Kasumi-1 (cell line): Measurements from ENCODE around the gene SULT4A1.

Experiments
- DNase-seq, 2 experiments: peaks; one replicate each; lab custom pipeline; 2025; lab: John Stamatoyannopoulos, UW

The SULT4A1 gene

DNA sequence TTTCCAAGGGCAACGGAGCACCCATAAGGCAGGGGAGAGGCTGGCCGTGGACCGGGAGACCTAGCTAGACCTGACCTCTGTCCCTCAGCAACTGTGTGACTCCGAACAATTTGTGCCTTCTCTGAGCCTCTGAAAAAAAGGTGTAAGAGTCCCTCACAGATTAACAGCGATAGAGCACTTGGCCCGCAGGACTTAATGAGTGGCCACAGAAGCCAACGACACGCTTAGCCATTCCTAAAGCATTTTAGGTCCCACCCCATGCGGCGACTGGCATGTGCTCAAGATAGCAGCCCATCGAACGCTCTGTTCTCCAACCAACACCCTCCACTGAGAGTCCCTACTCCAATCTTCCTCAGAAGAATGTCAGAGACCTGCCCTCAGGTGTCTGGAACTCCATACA lies 1.5 kb downstream of the SULT4A1 start:
- no peak for DNase-seq

GRCh38 chr22:43860126-43860525 lies 2.2 kb downstream of the SULT4A1 start:
- no peak for DNase-seq

- no peak for DNase-seq
These were observed 2.7 kb downstream of the SULT4A1 start for GRCh38 chr22:43859621-43860020.

DNA sequence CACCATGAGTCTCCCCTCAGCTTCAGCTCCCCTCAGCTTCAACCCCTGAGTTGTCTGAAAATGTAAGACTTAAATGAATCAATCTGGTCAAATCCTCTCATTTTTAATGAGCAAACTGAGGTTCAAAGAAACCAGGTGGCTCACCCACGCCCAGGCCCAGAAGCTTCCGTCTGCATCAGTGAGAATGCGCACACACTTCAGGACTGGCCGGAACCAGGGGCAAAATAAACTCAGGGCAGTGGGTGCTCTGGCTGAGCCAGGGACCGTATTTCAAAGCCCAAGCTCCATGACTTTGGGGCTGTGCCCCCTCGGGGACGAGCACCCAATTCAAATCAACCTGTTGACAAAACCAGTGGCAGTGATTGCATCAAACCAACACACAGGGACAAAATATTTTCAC lies 3.1 kb downstream of the SULT4A1 start:
- DNase-seq = no peak

- no peak for DNase-seq
These were observed 4.0 kb downstream of the SULT4A1 start for GRCh38 chr22:43858156-43858895.

DNA sequence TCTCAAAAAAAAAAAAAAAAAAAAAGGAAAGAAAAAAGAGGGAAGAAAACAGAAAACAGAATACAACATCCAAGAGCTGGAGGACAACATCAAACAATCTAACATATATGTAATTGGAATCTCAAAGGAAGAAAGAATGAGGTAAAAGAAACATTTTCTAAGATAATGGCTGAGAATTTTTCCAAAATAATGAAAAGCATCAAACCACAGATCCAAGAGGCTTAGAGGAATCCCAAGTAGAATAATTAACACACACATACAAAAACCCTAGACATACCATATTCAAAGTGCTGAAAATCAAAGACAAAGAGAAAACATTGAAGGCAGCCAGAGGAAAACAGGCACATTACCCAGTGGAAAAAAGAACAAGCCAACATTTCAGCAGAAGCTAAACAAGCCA lies 4.9 kb downstream of the SULT4A1 start:
- no peak for DNase-seq

DNA sequence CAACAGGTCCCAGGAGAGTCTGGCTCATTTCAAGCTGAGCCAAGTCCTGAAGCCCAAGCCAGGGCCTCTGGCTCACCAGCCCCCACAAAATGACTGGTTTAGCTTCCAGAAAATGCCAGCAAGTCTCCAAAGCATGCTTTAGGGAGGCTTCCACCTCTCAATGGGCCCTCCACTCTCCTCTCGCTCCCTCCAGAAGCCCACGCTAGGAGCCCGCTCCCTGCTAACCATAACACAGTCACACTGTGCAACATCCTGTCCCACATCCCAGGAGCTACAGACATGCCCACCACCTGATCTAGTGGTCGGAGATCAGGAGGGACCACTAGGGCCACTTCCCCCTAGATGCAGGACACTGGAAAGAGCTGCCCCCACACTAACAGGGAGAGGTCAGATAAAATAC lies 6.9 kb downstream of the SULT4A1 start:
- no peak for DNase-seq

- DNase-seq = no peak
These were observed 7.5 kb downstream of the SULT4A1 start for GRCh38 chr22:43854786-43855271.

- no peak for DNase-seq
These were observed 8.1 kb downstream of the SULT4A1 start for GRCh38 chr22:43854121-43854785.

GRCh38 chr22:43853328-43853931 lies 8.9 kb downstream of the SULT4A1 start:
- DNase-seq = no peak

DNA sequence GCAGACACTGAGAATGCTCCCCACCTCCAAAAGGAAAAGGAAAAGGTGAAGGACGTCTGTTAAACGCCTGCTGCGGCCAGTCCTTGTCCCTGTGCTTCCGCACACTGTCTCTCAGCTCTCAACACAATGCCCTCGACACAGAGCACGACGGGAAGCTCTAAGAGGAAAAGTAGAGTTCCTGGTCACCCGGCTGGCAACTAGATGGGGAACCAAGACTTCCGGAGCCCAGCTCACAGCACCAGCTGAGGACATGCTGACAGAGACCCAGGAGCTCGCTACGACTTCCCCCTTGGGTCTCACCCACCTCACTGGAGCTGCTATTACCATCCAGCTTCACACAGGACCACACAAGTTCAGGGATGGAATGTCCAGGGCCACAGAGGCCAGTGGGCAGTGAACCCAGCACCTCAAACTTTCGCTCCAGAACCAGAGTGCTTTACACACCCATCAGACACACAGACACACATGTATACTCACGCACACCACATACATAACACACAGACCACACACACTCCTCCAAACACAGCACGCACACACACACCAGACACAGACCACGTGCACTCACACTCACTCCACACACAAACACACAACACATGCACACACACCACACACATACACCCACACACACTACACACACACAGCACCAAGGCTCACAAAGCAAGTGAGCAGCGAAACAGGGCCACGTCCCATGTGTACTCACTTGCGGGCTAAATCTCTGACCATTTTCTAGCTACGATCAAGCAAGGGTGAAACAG lies 9.6 kb downstream of the SULT4A1 start:
- no peak for DNase-seq

GRCh38 chr22:43851979-43852307 lies 10.4 kb downstream of the SULT4A1 start:
- DNase-seq = no peak

DNA sequence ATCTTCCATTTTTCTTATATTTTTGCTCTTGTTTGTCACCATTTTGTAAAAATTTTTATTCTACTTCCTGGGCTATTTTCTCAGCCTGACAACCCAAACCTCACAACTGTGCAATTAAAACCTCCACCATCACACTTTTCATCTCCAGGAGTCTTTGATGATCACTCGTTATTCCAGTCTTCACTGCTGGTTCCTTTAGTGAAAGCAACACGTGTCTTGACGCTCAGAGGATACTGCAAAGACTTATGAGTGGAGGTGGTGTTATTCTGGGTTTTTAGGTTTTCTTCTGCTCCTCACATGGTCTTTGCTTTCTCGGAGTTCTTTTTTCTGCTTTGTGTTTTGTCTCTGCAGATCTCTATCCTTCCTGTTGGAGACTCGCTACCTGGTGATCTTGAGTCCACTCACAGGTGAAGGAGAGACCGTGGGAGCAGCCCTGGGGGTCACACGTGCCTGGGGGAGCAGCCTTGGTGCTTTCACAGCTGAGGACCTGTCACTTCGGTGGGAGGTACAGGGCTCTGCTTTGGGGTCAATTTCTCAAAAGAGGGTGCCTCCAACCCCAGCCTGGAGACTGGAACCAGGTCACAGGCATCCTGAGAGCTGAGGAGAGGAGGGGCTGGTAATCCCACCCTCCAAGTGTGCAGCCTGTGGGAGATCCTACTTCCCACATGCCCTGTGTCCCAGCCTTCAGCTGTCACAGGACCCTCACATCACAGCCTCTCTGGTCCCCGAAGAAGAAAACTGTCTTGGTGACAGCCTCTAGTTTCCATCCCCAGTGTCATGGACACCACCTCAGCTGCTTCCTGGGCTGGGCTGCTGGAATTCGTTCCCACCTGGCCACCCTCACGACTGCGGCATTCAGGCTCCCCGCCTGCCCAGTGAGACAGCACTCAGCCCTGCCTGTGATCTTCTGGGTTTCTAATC lies 11.0 kb downstream of the SULT4A1 start:
- no peak for DNase-seq

DNA sequence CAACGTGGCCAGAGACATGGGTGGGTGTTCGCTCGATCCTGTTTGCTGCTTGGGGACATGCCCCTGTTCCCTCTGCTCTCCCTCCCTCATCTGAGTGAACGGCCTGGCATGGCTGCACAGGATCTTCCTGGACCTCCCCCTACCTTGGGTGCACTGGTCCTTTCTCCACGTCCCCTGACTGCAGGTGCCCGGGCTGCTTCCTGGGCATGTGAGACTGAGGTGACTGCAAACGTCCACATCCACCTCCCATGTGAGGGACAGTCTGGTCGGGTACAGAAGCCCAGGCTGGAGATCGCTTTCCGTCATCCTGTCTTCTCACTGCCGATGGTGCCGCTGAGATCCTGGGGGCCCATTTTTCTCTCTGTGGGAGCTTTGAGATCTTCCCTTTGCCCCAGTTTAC lies 11.8 kb downstream of the SULT4A1 start:
- DNase-seq = no peak

DNA sequence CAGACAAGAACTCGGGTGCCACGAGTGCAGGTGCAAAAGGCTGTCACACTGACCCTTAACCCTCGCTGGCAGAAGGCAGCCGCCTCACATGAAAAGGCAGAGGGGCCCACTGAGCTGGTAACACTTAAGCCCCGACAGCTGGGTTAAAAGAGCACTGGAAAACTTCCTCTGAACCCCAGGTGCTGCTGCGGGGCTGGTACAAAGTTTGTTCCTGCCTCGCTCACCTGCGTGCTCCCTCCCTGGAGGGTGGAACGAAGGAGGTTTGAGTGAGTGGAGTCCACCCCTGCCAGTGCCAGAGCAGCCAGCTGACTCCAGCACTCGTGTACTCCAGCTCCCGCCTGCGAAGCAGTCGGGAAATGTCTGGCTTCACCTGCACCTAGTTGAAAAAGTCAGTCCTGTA lies 12.6 kb downstream of the SULT4A1 start:
- DNase-seq = no peak

DNA sequence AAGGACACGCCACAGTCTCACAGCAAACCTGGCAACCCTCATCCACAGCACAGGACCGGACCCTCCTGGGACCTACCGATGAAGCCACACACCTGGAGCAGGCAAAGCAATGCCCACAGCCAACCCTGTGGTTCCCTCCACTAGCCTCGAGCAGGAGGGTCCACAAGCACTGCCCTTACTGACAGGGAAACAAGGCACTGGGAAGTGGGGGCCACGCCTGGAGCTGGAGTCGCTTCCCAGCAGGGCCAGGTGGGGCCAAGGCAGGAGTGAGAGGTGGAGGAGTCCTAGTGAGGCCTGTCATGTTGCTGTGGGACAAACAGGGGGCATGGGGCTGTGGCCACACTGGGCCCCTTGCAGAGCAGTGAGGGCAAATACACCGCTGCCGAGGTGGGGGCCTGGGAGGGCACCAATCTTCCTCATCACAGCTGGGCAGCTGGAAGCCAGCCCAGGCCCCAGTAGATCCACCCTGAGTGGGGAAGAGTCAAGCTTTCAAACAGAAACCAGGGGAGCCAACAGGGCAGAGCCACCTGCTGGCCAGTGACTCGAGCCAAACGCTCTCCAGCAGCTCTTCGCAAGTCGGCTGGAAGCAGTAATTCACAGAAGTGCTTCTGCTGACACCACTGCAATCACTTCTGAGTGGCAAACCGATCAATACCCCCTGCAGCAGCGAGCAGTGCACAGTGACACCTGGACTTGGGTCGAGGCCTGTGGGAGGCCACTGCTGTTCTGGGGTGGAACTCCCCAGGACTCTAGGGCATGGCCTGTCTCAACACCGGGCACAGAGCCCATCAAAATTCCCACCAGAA lies 13.7 kb downstream of the SULT4A1 start:
- DNase-seq = no peak

- DNase-seq = no peak
These were observed 14.7 kb downstream of the SULT4A1 start for GRCh38 chr22:43847376-43848289.

- DNase-seq = no peak
These were observed 15.3 kb downstream of the SULT4A1 start for GRCh38 chr22:43846966-43847365.

GRCh38 chr22:43845981-43846380 lies 16.3 kb downstream of the SULT4A1 start:
- DNase-seq = no peak
